Panc1 (cell line): Measurements from ENCODE around the gene MTA1.

Source experiments
- CTCF ChIP-seq: fragments of 450-650 bp; IDR thresholded peaks from 2 replicates; pipeline ENCODE4 v1.5.1; 2017; ENCODE audit warnings: mild to moderate bottlenecking
- REST ChIP-seq, 2 experiments: IDR thresholded peaks; 2 replicates each; pipeline ENCODE4 v1.6.1; 2011 to 2012; ENCODE audit warnings: low read depth in 2 of 2, control low read depth in 1 of 2, low read length in 1 of 2, mild to moderate bottlenecking in 1 of 2, moderate library complexity in 1 of 2; ENCODE audit not compliant: insufficient read depth in 1 of 2

- TF ChIP-seq CTCF (no peak), REST (IDR thresholded peaks at IDR 0.05; ENCODE audit: insufficient read depth in 1 of 2, low read depth in 2 of 2, low read length in 1 of 2) (no peak)
Measured at GRCh38 chr14:105445901-105446845, 26.5 kb downstream of the MTA1 start.
